SHP77 (cell line): ENCODE measurements around the gene SPATA12.

Experiments
- DNase-seq, 2 experiments: peaks; one replicate each; lab custom pipeline; 2025; lab: John Stamatoyannopoulos, UW

The SPATA12 gene, protein sequence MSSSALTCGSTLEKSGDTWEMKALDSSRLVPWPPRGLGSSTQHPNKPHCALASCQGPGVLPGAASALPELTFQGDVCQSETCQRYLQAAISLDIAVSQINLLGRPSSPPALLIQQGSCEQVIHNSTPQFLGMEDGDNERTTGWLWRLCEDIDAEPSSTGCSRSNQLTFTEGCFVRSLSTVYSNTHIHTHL

DNA sequence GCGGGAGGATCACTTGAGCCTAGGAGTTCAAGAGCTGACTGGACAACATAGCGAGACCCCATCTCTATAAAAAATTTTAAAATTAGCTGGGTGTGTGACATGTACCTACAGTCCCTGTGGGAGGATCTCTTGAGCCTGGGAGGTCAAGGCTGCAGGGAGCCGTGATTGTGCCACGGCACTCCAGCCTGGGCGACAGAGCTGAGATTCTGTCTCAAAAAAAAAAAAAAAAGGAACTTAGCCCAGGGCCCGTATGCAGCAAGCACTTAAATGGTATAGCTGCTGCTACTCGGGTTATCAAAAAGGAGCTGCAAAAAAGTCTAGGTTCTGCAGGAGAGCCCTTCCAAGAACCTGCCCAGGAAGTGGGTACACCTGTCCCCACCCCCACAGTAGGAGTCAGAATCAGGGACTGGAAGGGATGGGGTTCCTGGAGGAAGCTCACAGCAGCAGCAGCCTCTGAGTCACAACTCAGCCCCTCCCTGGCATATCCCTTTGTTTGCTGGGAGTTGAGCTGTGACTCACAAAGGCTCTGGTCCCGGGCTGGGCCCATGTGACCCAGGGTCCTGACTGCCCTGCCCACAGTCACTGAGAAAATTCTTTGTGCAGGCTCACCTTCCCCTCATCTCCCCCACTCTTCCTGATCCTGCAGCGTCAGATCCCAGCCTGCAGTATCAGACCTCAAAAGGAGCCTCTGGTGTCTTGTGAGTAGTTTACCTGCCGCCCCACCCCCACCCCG lies at the start of gene SPATA12:
Gene SPATA12 (plus strand): TSS at position 576 of the 733 bp plus-strand sequence. CDS start 13,031 bp downstream, outside the sequence.
- DNase-seq = peak; percentile 24 to 64

DNA sequence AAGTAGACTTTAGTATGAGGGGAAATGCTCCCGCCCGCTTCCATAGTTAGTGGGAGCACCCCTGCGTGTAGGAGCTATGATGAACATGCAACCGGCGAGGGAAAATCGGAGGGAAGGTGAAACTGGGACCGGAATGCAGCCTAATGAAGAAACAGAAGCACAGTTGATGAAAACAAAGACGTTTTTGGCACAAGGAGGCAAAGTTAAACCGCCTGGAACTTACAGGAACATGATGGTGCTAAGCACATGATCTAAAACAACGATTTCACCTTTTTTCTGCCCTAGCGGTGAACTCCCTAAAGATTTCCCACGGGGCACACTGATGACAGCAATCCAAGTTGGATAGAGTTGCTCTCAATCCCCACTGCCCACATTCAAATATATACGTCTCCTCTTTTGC lies 49.4 kb upstream of the SPATA12 start:
- DNase-seq = no peak

GRCh38 chr3:57012847-57013246 lies 47.6 kb upstream of the SPATA12 start:
- no peak for DNase-seq

GRCh38 chr3:57015350-57015729 lies 45.1 kb upstream of the SPATA12 start:
- DNase-seq = no peak

DNA sequence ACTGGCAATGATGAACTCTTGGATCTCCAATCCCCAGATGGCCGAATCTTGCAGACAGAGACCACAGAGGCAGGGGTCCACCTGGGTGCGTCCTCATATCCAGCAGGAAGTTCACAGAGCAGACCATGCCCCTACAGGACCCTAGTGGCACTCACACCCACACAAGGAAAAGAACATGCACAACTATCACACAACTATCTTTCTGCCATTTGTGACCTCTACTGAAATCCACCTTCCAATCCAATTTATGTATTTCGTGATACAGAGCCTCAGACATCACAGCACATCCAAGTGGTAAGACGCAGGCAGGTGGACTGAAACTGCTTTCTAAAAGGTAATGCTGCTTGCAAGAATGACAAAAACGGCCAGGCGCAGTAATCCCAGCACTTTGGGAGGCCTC lies 44.6 kb upstream of the SPATA12 start:
- no peak for DNase-seq

DNA sequence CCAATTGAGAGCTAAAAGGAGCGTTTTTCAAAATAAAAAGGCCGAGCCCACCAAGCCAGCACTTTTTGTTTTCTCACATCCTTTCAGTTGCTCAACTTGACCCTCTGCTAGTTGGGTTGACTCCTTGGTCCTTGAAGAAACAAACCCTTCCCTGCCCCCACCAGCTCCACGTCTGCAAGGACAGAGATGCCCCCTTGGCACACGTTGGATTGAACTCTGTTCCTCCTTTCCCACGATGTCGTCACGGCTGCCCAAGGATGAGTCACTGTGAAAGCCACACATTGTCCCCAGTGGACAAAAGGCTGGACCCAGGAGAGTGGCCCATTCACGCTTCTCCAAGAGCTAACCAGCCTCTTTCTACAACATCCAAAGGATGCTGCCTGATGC lies 43.0 kb upstream of the SPATA12 start:
- peak in 1 of 2 experiments; percentile 49 for DNase-seq

DNA sequence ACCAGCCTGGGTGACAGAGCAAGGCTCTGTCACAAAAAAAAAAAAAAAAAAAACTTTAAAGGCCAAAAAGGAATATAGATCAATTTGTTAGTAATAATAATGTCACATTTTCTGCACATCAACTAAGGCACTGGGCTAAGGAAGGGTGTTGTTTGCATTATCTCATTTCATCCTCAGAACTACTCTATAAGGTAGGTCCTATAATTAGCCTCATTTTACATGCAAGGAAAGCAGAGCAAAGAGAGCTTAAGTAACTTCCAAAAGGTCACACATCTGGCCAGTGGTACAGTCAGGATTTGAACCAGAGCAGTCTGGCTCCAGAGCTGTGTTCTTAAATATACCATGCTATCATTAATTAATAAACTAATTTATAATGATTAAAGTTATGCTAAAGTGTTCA lies 42.2 kb upstream of the SPATA12 start:
- no peak for DNase-seq

DNA sequence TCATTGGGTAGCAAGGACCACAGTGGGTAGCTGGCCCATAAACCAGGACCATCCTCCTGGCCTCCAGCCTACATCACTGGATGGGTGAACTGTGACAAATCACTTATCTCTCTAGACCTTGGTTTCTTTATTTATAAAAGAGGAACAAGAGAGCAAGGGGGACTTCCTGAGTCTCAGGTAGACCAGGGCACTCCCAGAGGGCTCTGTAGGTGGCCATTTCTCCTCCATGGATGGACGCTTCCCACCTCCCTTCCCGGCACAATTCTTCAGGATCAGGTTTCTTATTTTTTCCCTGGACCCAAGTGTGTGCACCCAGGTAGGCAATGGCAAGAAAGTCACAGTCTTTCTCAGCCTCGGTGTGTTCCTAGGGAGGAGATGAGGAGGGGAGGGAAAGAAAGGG lies 41.4 kb upstream of the SPATA12 start:
- no peak for DNase-seq

- no peak for DNase-seq
Measured at GRCh38 chr3:57025237-57025636, 35.2 kb upstream of the SPATA12 start.

DNA sequence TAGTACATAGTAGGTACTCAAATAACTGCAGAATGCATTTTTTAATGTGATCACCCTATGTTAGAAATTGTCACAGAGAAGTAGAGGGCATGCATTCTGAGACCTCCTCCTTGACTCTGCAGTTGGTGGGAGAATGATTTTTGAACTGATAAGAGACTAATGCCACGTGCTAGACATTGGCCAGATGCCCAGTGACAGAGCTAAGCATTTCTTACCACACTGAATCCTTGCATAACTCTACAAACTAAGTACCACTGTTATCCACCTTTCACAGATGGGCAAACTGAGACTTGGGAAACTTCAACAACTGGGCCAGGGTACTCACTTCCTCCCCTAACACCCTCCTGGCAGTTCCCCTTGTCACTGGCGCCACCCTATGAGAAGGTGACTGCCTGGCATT lies 33.5 kb upstream of the SPATA12 start:
- no peak for DNase-seq

DNA sequence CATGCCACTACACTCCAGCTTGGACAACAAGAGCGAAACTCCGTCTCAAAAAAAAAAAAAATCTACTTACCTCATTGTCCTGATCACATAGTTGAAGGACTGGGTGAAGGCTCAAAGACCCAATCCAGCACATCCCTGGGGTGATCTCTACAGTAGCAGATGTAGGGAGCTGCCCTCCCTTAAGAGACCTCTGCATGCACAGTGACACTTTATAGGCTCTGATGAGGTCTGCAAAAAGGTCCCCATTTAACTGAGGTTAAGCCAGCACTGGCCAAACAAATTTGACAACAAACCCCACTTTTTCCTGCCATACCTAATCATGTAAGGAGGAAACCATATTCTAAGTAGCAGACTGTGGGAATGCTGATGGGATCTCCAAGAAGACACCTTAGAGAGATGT lies 31.1 kb upstream of the SPATA12 start:
- DNase-seq = no peak

GRCh38 chr3:57029924-57030323 lies 30.5 kb upstream of the SPATA12 start:
- peak; percentile 21 to 53 for DNase-seq

DNA sequence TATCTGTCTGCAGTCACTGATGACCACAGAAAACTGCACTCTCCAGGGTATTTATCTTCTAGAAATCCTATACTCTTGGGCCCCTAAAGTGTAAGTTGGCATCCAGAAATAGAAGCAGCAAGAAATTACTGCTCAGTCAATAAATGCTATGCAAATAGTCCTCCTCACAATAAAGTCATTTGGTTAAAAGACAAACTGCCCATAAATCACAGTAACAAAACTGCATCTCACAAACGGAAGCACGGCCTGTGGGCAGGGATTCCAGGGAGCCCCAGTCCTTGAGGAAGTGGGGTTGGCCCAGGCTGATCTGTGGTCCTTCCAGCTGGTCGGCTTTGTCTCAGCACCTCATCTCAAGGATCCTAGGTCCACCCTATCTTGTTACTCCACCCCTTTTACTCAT lies 29.7 kb upstream of the SPATA12 start:
- no peak for DNase-seq

DNA sequence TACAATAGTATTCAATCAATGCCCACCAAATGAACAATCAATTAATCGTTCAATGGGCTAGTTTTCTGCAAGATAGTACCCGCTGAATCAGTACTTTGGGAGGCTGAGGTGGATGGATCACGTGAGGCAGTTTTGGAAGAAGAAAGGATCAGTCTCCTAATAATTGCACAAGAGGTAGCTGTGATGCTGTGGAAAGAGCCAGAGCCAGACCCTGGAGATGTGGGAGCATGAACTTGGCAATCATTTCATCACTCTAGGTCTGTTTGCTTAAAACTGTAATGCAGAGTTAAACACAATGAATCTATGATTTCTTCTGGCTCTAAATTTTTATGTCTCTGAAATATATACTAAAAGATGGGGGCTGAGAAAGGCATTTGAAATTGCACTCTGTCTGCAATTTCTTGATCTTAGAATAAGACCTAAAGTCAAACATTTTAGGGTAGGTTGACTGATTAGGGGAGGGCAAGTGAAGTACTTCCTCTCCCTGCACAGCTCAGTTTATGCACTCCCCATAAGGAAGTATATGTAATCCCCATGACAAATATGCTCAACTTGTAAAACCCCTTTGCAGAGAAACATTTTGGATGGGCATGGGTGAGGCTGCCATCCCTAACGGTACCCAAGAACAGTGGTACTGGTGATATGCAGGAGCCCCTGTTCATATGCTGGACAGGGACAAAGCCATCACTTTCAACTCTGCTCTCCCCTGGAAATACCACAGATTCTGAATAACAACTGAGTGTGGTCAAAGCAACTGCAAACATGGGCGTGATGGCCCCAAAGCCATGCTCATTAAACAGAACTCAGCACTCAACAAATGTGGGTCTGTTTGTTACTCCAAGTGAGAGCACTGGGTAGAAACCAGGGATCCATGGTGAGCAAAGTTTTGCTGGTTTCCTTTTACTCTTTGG lies 28.6 kb upstream of the SPATA12 start:
- DNase-seq = no peak

- no peak for DNase-seq
Measured at GRCh38 chr3:57036952-57037351, 23.5 kb upstream of the SPATA12 start.

GRCh38 chr3:57038466-57039164 lies 21.8 kb upstream of the SPATA12 start:
- DNase-seq = no peak

GRCh38 chr3:57041674-57042073 lies 18.8 kb upstream of the SPATA12 start:
- DNase-seq = no peak

DNA sequence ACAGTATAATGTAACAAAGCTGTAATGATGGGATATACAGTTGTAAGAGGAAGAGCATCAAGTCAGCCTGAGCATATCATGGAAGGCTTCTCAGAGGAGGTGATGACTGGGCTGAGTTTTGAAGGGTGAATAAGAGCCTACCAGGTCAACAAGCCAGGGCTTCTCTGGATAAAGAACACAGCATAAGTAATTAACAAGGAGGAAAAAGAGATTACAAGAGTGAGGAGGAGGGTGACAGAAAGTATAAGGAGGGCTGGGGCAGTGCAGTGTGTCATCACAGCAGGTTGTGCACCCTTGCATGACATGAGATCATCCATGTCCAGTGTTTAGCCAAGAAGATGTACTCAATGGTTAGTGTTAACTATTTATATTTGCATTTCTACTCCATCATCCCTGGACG lies 16.9 kb upstream of the SPATA12 start:
- no peak for DNase-seq

GRCh38 chr3:57046101-57046765 lies 14.2 kb upstream of the SPATA12 start:
- no peak for DNase-seq

GRCh38 chr3:57048052-57048671 lies 12.3 kb upstream of the SPATA12 start:
- peak; percentile 64 to 69 for DNase-seq

DNA sequence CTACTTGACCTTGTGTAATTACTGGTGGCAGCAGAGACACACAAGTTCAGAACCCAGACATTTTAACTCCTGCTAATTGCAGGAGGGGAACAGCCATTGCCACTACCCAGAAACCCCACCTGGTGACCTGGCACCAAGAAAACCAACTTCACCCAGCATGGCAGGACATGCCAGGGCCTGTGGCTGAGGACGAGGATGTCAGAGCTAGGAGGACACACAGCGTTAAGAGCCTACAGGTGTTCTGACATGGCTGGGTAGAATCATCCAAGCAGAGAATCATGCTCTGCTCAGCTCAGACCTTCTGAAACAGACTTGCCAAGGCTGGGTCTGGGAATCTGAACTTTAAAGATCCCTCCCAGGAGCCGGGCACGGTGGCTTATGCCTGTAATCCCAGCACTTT lies 11.7 kb upstream of the SPATA12 start:
- DNase-seq = peak in 1 of 2 experiments; percentile 41
